GM12892 (cell line): ENCODE results near the gene POT1.

Source experiments
- POLR2A ChIP-seq: IDR thresholded peaks from 2 replicates; pipeline ENCODE4 v1.6.1; 2011; ENCODE audit warnings: low read depth, low read length, control low read depth
- POLR2AphosphoS5 ChIP-seq: IDR thresholded peaks from 2 replicates; pipeline ENCODE4 v1.6.1; 2011; ENCODE audit warnings: low read depth, low read length, control low read depth
- TAF1 ChIP-seq: IDR thresholded peaks from 2 replicates; pipeline ENCODE4 v1.6.1; 2011; ENCODE audit warnings: low read depth, mild to moderate bottlenecking, control low read depth, low read length, borderline replicate concordance

GRCh38 chr7:124879103-124879502 is 50.5 kb downstream of the POT1 start:
- TF ChIP-seq POLR2AphosphoS5 (no peak), POLR2A (no peak), TAF1 (no peak)
